A673 (cell line): ENCODE data around the gene CNNM2. TPM values are rescaled to one million over a fixed set of nuclear protein-coding genes. Genes with fewer than 3 reads are reported as not detected.
A peak's percentile ranks its signal among the peaks of the same experiment; 100 is the strongest.

Experiments used
- BruUV-seq: library from RNA; stranded (reverse); fragments of 400-500 nt; replicated peaks from 2 replicates; lab custom pipeline; 2021; lab: Mats Ljungman, UMichigan
- CTCF ChIA-PET: fragments of 300-600 bp; sonication (Branson Sonifier 250); formaldehyde crosslinking; loops from one replicate; lab custom pipeline; 2022; ENCODE audit warnings: antibody characterized with exemption; lab: Charles Lee
- POLR2A ChIA-PET: fragments of 300-600 bp; sonication (Branson Sonifier 250); formaldehyde crosslinking; loops from one replicate; lab custom pipeline; 2022; ENCODE audit warnings: antibody characterized with exemption; ENCODE audit not compliant: low non-redundant PET; lab: Charles Lee
- DNase-seq: peaks from one replicate; pipeline ENCODE4 v3.0.0-alpha.2; 2015; ENCODE audit warnings: low spot score
- H3K27ac ChIP-seq: fragments of 200-600 bp; sonication (generic); 2 replicates; pipeline ENCODE4 v1.5.1; 2016; ENCODE audit warnings: mixed run types, low read depth, mild to moderate bottlenecking, mixed read lengths, antibody characterized with exemption, low read length; ENCODE audit not compliant: poor library complexity, severe bottlenecking
- H3K27me3 ChIP-seq: fragments of 200-600 bp; sonication (generic); replicated peaks from 2 replicates; pipeline ENCODE4 v1.6.1; 2017; ENCODE audit warnings: mixed run types, low read depth, mild to moderate bottlenecking, mixed read lengths, antibody characterized with exemption, low read length; ENCODE audit not compliant: insufficient read depth, poor library complexity
- H3K36me3 ChIP-seq: fragments of 200-600 bp; sonication (generic); 2 replicates; pipeline ENCODE4 v1.6.1; 2016; ENCODE audit warnings: mixed run types, mild to moderate bottlenecking, mixed read lengths, antibody characterized with exemption, low read length; ENCODE audit not compliant: insufficient read depth, poor library complexity, severe bottlenecking
- H3K4me1 ChIP-seq: fragments of 200-600 bp; sonication (generic); 2 replicates; pipeline ENCODE4 v1.6.1; 2017; ENCODE audit warnings: mixed run types, mild to moderate bottlenecking, mixed read lengths, antibody characterized with exemption, low read length; ENCODE audit not compliant: insufficient read depth, poor library complexity, severe bottlenecking
- H3K4me3 ChIP-seq: fragments of 200-600 bp; sonication (generic); 2 replicates; pipeline ENCODE4 v1.5.1; 2016; ENCODE audit warnings: low read depth, mixed run types, mild to moderate bottlenecking, mixed read lengths, low read length; ENCODE audit not compliant: poor library complexity, severe bottlenecking
- H3K9me3 ChIP-seq: fragments of 200-600 bp; sonication (generic); 2 replicates; pipeline ENCODE4 v1.6.1; 2016; ENCODE audit warnings: mixed run types, low read depth, mild to moderate bottlenecking, mixed read lengths, antibody characterized with exemption, low read length; ENCODE audit not compliant: poor library complexity, severe bottlenecking
- CTCF ChIP-seq: fragments of 300-800, 200-600 bp; sonication (generic); conservative IDR thresholded peaks from 2 replicates; pipeline ENCODE4 v1.5.1; 2017; ENCODE audit warnings: low read depth, mild to moderate bottlenecking, antibody characterized with exemption, low read length, moderate library complexity, mixed read lengths
- EZH2 ChIP-seq: fragments of 200-600 bp; sonication (generic); IDR thresholded peaks from 2 replicates; pipeline ENCODE4 v1.6.1; 2017; ENCODE audit warnings: borderline replicate concordance, low read depth, mild to moderate bottlenecking, mixed read lengths, antibody characterized with exemption, low read length; ENCODE audit not compliant: poor library complexity, severe bottlenecking
- intact Hi-C: fragments of 100-400 bp; cut with micrococcal nuclease; formaldehyde crosslinking; loops from one replicate; pipeline ENCODE4 v1.10.0; 2022; ENCODE audit not compliant: unreplicated experiment
- total RNA-seq: library from RNA; stranded (reverse); gene quantifications from 2 replicates; pipeline ENCODE4 v1.2.3, GENCODE V29; 2021

The CNNM2 gene
- total RNA-seq, 1 experiment from 2014 or later = 4.8 TPM

- no TSS peak for BruUV-seq
- Histone ChIP-seq H3K4me1 (peaks cover 15% of the 10 kb centered on the region), H3K4me3 (peak overlapping the region; percentile 8), H3K36me3 (no peaks in the 10 kb centered on the region), H3K27me3 (no peaks in the 10 kb centered on the region), H3K9me3 (no peaks in the 10 kb centered on the region), H3K27ac (peak overlapping the region; percentile 12)
- CTCF ChIA-PET = interaction anchor here (0.6 kb wide), 1 partner anchor 242 kb away, joined by 3 read pairs; no protein-coding TSS in a partner anchor
- peak; percentile 31 for DNase-seq
- no peak for TF ChIP-seq CTCF
- TF ChIP-seq EZH2 = no peak
- POLR2A ChIA-PET = no interaction called here
- intact Hi-C loops = no loop called here
These were observed 193.2 kb downstream of the CNNM2 start for GRCh38 chr10:103111031-103111917.

- Histone ChIP-seq H3K27ac (peak overlapping the region; percentile 12), H3K27me3 (no peaks in the 10 kb centered on the region), H3K9me3 (no peaks in the 10 kb centered on the region), H3K4me3 (no peak overlapping the region), H3K4me1 (peaks cover 15% of the 10 kb centered on the region), H3K36me3 (no peaks in the 10 kb centered on the region)
- POLR2A ChIA-PET = no interaction called here
- no peak for TF ChIP-seq EZH2
- TF ChIP-seq CTCF = no peak
- intact Hi-C loops = no loop called here
- no TSS peak for BruUV-seq
- CTCF ChIA-PET = no interaction called here
- no peak for DNase-seq
These were observed 194.1 kb downstream of the CNNM2 start for GRCh38 chr10:103111918-103112877.

GRCh38 chr10:103114876-103115275, 196.8 kb downstream of the CNNM2 start:
- Histone ChIP-seq H3K4me1 (peaks cover 15% of the 10 kb centered on the region), H3K27me3 (no peaks in the 10 kb centered on the region), H3K36me3 (no peaks in the 10 kb centered on the region), H3K4me3 (no peak overlapping the region), H3K9me3 (no peaks in the 10 kb centered on the region), H3K27ac (no peak overlapping the region)
- CTCF ChIA-PET = no interaction called here
- no peak for DNase-seq
- no peak for TF ChIP-seq CTCF
- BruUV-seq = no TSS peak
- POLR2A ChIA-PET = no interaction called here
- intact Hi-C loops = no loop called here
